NT2/D1 (cell line): ENCODE measurements around the gene ROBO1.

Experiments
- DNase-seq: peaks from one replicate; pipeline ENCODE4 v3.0.0-alpha.2; 2011; ENCODE audit warnings: low read depth, low spot score
- H3K27me3 ChIP-seq: 2 replicates; pipeline ENCODE4 v1.6.0; 2011; ENCODE audit warnings: mild to moderate bottlenecking; ENCODE audit not compliant: insufficient read length, insufficient read depth
- H3K36me3 ChIP-seq: 2 replicates; pipeline ENCODE4 v1.6.1; 2011; ENCODE audit warnings: mild to moderate bottlenecking, low read length, mixed read lengths; ENCODE audit not compliant: insufficient read depth, insufficient read length
- H3K4me1 ChIP-seq: 2 replicates; pipeline ENCODE4 v1.5.1; 2011; ENCODE audit not compliant: insufficient read depth, insufficient read length
- H3K4me3 ChIP-seq: 2 replicates; pipeline ENCODE4 v1.5.1; 2011; ENCODE audit warnings: low read depth; ENCODE audit not compliant: insufficient read length
- H3K9ac ChIP-seq: 2 replicates; pipeline ENCODE4 v1.6.0; 2011; ENCODE audit warnings: low read depth; ENCODE audit not compliant: insufficient read length
- H3K9me3 ChIP-seq: 2 replicates; pipeline ENCODE4 v1.5.1; 2011; ENCODE audit warnings: mild to moderate bottlenecking, low read length; ENCODE audit not compliant: insufficient read depth
- SUZ12 ChIP-seq: IDR thresholded peaks from 2 replicates; pipeline ENCODE4 v1.6.1; 2011; ENCODE audit not compliant: insufficient read length, insufficient read depth; ENCODE audit errors: extremely low read depth
- YY1 ChIP-seq: IDR thresholded peaks from 2 replicates; pipeline ENCODE4 v1.6.1; 2011; ENCODE audit not compliant: insufficient read length, insufficient read depth
- ZNF274 ChIP-seq: IDR thresholded peaks from 2 replicates; pipeline ENCODE4 v1.6.1; 2011; ENCODE audit warnings: mild to moderate bottlenecking, low read depth, low read length

Gene ROBO1

GRCh38 chr3:79040701-79041100 is 727.1 kb downstream of the ROBO1 start:
- TF ChIP-seq ZNF274 (no peak), SUZ12 (no peak), YY1 (no peak)
- Histone ChIP-seq H3K4me1 (no peaks in the 10 kb centered on the region), H3K4me3 (no peak overlapping the region), H3K9ac (no peak overlapping the region), H3K9me3 (no peaks in the 10 kb centered on the region), H3K36me3 (no peaks in the 10 kb centered on the region), H3K27me3 (no peaks in the 10 kb centered on the region)
- DNase-seq = no peak

DNA sequence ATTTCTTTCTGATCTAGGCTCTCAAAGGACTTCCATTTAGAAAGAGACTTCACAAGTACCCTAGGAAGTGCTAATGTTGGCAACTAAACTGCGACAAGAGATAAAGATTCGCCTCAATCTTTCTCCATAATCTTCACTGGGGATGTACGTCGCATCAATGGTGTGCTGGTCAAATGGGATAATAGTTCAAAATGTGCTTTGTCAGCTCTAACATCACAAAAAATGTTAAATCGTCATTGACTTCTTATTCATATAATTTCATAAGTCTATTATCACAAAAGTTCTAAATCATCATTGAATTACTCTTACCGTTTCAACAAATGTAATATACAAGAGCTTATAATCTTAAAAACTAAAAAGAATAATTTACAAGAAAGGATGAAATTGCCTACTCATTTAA is 727.7 kb downstream of the ROBO1 start:
- Histone ChIP-seq H3K27me3 (no peaks in the 10 kb centered on the region), H3K9me3 (no peaks in the 10 kb centered on the region), H3K9ac (no peak overlapping the region), H3K36me3 (no peaks in the 10 kb centered on the region), H3K4me3 (no peak overlapping the region), H3K4me1 (no peaks in the 10 kb centered on the region)
- TF ChIP-seq SUZ12 (no peak), YY1 (no peak)
- DNase-seq = no peak

DNA sequence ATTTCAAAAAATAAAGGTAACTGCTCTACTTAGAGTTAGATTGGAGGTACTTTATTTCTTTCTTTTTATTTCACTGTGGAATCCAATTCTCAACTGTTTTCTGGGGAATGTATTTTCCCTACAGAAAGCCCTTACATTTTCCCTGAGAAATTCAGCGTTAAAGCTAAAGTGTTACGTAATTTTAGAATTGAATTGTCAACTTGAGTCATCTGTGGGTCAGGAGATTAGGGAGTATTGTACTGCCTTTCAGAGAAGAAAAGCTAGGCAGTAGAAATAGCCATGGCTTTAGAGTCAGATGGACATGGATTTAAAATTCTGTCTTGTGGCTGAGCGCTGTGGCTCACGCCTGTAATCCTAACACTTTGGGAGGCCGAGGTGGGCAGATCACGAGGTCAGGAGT is 728.6 kb downstream of the ROBO1 start:
- Histone ChIP-seq H3K9ac (no peak overlapping the region), H3K27me3 (no peaks in the 10 kb centered on the region)

GRCh38 chr3:79038636-79039035 is 729.2 kb downstream of the ROBO1 start:
- H3K27me3 ChIP-seq = no peaks in the 10 kb centered on the region
- H3K4me1 ChIP-seq = no peaks in the 10 kb centered on the region
- TF ChIP-seq YY1 (no peak), ZNF274 (no peak), SUZ12 (no peak)
- no peak overlapping the region for H3K4me3 ChIP-seq
- DNase-seq = no peak
- H3K9ac ChIP-seq = no peak overlapping the region
- no peaks in the 10 kb centered on the region for H3K36me3 ChIP-seq
- H3K9me3 ChIP-seq = no peaks in the 10 kb centered on the region

More for the DNA sequence above, 728.6 kb downstream of the ROBO1 start:
- Histone ChIP-seq H3K4me3 (no peak overlapping the region), H3K36me3 (no peaks in the 10 kb centered on the region), H3K9me3 (no peaks in the 10 kb centered on the region), H3K4me1 (no peaks in the 10 kb centered on the region)
- no peak for DNase-seq
- TF ChIP-seq SUZ12 (no peak), ZNF274 (no peak), YY1 (no peak)

- Histone ChIP-seq H3K36me3 (no peaks in the 10 kb centered on the region), H3K9ac (no peak overlapping the region), H3K27me3 (no peaks in the 10 kb centered on the region), H3K9me3 (no peaks in the 10 kb centered on the region), H3K4me1 (no peaks in the 10 kb centered on the region), H3K4me3 (no peak overlapping the region)
- no peak for TF ChIP-seq ZNF274
- TF ChIP-seq YY1 = no peak
- TF ChIP-seq SUZ12 = no peak
- DNase-seq = no peak
These were observed 729.7 kb downstream of the ROBO1 start for GRCh38 chr3:79038057-79038456.

DNA sequence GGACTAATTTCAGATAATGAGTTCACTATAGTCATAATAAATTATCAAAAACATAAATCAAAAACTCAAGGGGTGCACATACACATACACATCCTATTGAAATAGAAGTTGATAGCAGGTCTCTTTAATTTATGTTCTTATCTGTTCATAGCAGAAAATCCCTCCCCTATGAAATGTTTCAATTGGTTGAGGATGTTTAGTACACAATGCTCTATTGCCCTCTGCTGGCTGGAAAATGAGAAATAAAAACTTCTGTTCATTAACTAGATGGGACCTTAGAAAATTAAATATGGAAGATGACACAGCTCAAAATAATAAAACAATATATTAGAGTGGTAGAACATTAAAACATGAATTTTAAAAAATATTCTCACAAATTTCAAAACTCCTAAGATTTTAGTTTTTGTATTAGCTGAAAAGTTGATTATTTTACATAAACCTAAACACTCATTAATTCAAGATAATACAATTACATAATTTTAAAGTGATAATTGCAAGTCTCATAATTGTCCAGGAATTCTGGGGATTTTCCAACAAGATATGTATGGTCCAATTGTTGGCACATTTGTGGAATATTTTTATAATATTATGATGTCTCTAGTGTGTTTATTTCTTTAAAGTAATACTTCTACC is 735.0 kb downstream of the ROBO1 start:
- Histone ChIP-seq H3K9me3 (no peaks in the 10 kb centered on the region), H3K4me3 (no peak overlapping the region), H3K27me3 (no peaks in the 10 kb centered on the region), H3K4me1 (no peaks in the 10 kb centered on the region), H3K36me3 (no peaks in the 10 kb centered on the region), H3K9ac (no peak overlapping the region)
- no peak for TF ChIP-seq ZNF274
- TF ChIP-seq SUZ12 = no peak
- TF ChIP-seq YY1 = no peak
- DNase-seq = no peak

DNA sequence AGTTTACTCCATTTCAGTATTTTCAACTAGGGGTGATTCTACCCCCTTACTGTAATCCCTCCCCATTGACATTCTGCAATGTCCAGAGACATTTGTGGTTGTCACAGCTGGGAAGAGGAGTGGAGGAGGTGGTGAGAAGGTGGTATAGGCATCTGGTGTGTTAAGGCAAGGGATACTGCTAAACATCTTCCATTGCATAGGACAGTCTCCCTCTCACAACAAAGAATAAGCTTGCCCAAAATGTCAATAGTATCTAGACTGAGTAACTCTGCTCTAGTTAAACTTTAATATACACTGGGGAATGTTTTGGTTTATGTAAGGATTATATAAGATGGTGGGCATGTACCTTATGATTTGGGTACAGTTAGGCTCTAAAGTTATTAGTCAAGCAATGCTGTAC is 737.6 kb downstream of the ROBO1 start:
- H3K27me3 ChIP-seq = no peaks in the 10 kb centered on the region
- no peak overlapping the region for H3K4me3 ChIP-seq
- no peaks in the 10 kb centered on the region for H3K4me1 ChIP-seq
- no peaks in the 10 kb centered on the region for H3K9me3 ChIP-seq
- no peaks in the 10 kb centered on the region for H3K36me3 ChIP-seq
- H3K9ac ChIP-seq = no peak overlapping the region
- no peak for TF ChIP-seq ZNF274
- TF ChIP-seq YY1 = no peak
- no peak for TF ChIP-seq SUZ12
- DNase-seq = no peak

DNA sequence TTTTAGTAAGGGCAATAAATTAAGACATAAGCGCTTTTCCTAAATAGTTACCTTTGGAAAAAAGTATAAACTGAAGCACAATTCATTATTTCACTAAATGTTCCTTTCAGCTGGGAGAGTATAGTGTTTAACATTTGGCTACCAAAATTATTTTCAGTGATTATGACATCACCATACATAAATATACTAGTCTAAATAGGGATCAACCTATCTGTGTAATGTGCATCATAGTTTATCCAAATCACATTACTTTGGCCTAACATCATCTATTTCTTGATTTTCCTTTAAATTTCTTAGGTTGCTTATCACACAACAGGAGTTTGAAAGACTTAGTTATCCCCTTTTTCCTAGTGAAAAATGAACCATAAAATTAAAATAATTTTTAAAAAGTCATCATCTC is 738.9 kb downstream of the ROBO1 start:
- Histone ChIP-seq H3K36me3 (no peaks in the 10 kb centered on the region), H3K27me3 (no peaks in the 10 kb centered on the region), H3K4me1 (no peaks in the 10 kb centered on the region), H3K4me3 (no peak overlapping the region), H3K9ac (no peak overlapping the region), H3K9me3 (no peaks in the 10 kb centered on the region)
- TF ChIP-seq SUZ12 = no peak
- no peak for TF ChIP-seq YY1
- TF ChIP-seq ZNF274 = no peak
- DNase-seq = no peak
